ENCODE data around the gene TMEM119.

Gene TMEM119

GRCh38 chr12:108614639-108615038 lies 16.8 kb upstream of the TMEM119 start:
- DNase-seq, result no peak

- no peak for DNase-seq
Measured at GRCh38 chr12:108614041-108614440, 16.2 kb upstream of the TMEM119 start.

GRCh38 chr12:108613548-108613947 lies 15.7 kb upstream of the TMEM119 start:
- DNase-seq, result no peak

- DNase-seq, result no peak
Measured at GRCh38 chr12:108612788-108613282, 15.0 kb upstream of the TMEM119 start.

- peak; percentile 40 for DNase-seq
Measured at GRCh38 chr12:108611884-108612415, 14.1 kb upstream of the TMEM119 start.

GRCh38 chr12:108610856-108611605 lies 13.1 kb upstream of the TMEM119 start:
- DNase-seq, result no peak

GRCh38 chr12:108610336-108610815 lies 12.5 kb upstream of the TMEM119 start:
- DNase-seq, result no peak

GRCh38 chr12:108609537-108610335 lies 11.9 kb upstream of the TMEM119 start:
- DNase-seq, result no peak

- DNase-seq, result no peak
Measured at GRCh38 chr12:108608616-108609015, 10.7 kb upstream of the TMEM119 start.

- DNase-seq, result no peak
Measured at GRCh38 chr12:108607981-108608600, 10.2 kb upstream of the TMEM119 start.

GRCh38 chr12:108606492-108606891 lies 8.6 kb upstream of the TMEM119 start:
- no peak for DNase-seq

- no peak for DNase-seq
Measured at GRCh38 chr12:108605690-108606406, 8.0 kb upstream of the TMEM119 start.

GRCh38 chr12:108605000-108605689 lies 7.3 kb upstream of the TMEM119 start:
- DNase-seq, result no peak

- no peak for DNase-seq
Measured at GRCh38 chr12:108604208-108604941, 6.5 kb upstream of the TMEM119 start.

GRCh38 chr12:108603743-108604142 lies 5.9 kb upstream of the TMEM119 start:
- DNase-seq, result no peak

GRCh38 chr12:108602976-108603704 lies 5.3 kb upstream of the TMEM119 start:
- DNase-seq, result no peak

GRCh38 chr12:108602209-108602705 lies 4.4 kb upstream of the TMEM119 start:
- DNase-seq, result no peak

- DNase-seq, result no peak
Measured at GRCh38 chr12:108600702-108601007, 2.8 kb upstream of the TMEM119 start.

- DNase-seq, result no peak
Measured at GRCh38 chr12:108599948-108600701, 2.2 kb upstream of the TMEM119 start.

GRCh38 chr12:108599541-108599940 lies 1.7 kb upstream of the TMEM119 start:
- DNase-seq, result no peak
